Activated B cell treated with CpG ODN at 0.5 μM for 24 hours (primary cell): Measurements from ENCODE around the gene ERC2. TPM values are rescaled to one million over a fixed set of nuclear protein-coding genes. Genes with fewer than 3 reads are reported as not detected.

Experiments used
- ATAC-seq: fragments of 200-7000 bp; cut with Tn5 transposase; one replicate; pipeline ENCODE4 v1.10.0; 2021; ENCODE audit warnings: low read depth, mild to moderate bottlenecking, moderate library complexity
- CTCF ChIA-PET: fragments of 350-600 bp; sonication (Branson Sonifier 250); formaldehyde crosslinking; loops from one replicate; lab custom pipeline; 2021; ENCODE audit warnings: antibody characterized with exemption; lab: Charles Lee
- POLR2A ChIA-PET: fragments of 350-600 bp; sonication (Branson Sonifier 250); formaldehyde crosslinking; loops from one replicate; lab custom pipeline; 2021; ENCODE audit warnings: antibody characterized with exemption; lab: Charles Lee
- DNase-seq: peaks from one replicate; pipeline ENCODE4 v3.0.0; 2022
- H3K27ac Mint-ChIP-seq: one replicate; pipeline ENCODE4 v1.8.0; 2020; ENCODE audit warnings: mixed read lengths
- H3K27me3 Mint-ChIP-seq: one replicate; pipeline ENCODE4 v1.8.0; 2021; ENCODE audit warnings: mixed read lengths
- H3K36me3 Mint-ChIP-seq: one replicate; pipeline ENCODE4 v1.8.0; 2021; ENCODE audit warnings: low read depth, mixed read lengths
- H3K4me1 Mint-ChIP-seq: one replicate; pipeline ENCODE4 v1.8.0; 2021; ENCODE audit warnings: mixed read lengths
- H3K4me3 Mint-ChIP-seq: one replicate; pipeline ENCODE4 v1.8.0; 2020; ENCODE audit warnings: mild to moderate bottlenecking, mixed read lengths
- H3K9me3 Mint-ChIP-seq: one replicate; pipeline ENCODE4 v1.8.0; 2020; ENCODE audit warnings: mixed read lengths
- CTCF ChIP-seq: fragments of 200-600 bp; IDR thresholded peaks from one replicate; pipeline ENCODE4 v1.8.0; 2022; ENCODE audit warnings: antibody characterized with exemption, mild to moderate bottlenecking
- intact Hi-C: fragments of 100-400 bp; cut with micrococcal nuclease; formaldehyde crosslinking; loops from one replicate; pipeline ENCODE4 v1.15.1; 2024
- total RNA-seq: library from RNA; stranded (reverse); gene quantifications from 2 replicates; pipeline ENCODE4 v1.2.3, GENCODE V29; 2022

ERC2 gene
- total RNA-seq, 1 donor from 2014 or later, result not detected

GRCh38 chr3:55968331-55968730 is 499.9 kb downstream of the ERC2 start:
- ATAC-seq (no peak), DNase-seq (no peak)
- H3K9me3 Mint-ChIP-seq, result no peaks in the 10 kb centered on the region
- no peak overlapping the region for H3K27ac Mint-ChIP-seq
- H3K27me3 Mint-ChIP-seq, result no peaks in the 10 kb centered on the region
- intact Hi-C loops, result no loop called here
- peaks cover 4% of the 10 kb centered on the region for H3K4me1 Mint-ChIP-seq
- POLR2A ChIA-PET, result no interaction called here
- no peaks in the 10 kb centered on the region for H3K36me3 Mint-ChIP-seq
- TF ChIP-seq CTCF, result no peak
- H3K4me3 Mint-ChIP-seq, result no peak overlapping the region
- CTCF ChIA-PET, result no interaction called here

GRCh38 chr3:55966566-55966965 is 501.7 kb downstream of the ERC2 start:
- Mint-ChIP-seq H3K36me3 (no peaks in the 10 kb centered on the region), H3K27ac (no peak overlapping the region), H3K4me1 (peaks cover 4% of the 10 kb centered on the region), H3K4me3 (no peak overlapping the region), H3K27me3 (no peaks in the 10 kb centered on the region), H3K9me3 (no peaks in the 10 kb centered on the region)
- ChIA-PET CTCF (no interaction called here), POLR2A (no interaction called here)
- ATAC-seq (no peak), DNase-seq (no peak)
- intact Hi-C loops, result no loop called here
- no peak for TF ChIP-seq CTCF

- no peak for TF ChIP-seq CTCF
- ChIA-PET POLR2A (no interaction called here), CTCF (no interaction called here)
- Mint-ChIP-seq H3K27ac (no peak overlapping the region), H3K4me1 (peaks cover 4% of the 10 kb centered on the region), H3K4me3 (no peak overlapping the region), H3K36me3 (no peaks in the 10 kb centered on the region), H3K9me3 (no peaks in the 10 kb centered on the region), H3K27me3 (no peaks in the 10 kb centered on the region)
- no peak for DNase-seq
- no peak for ATAC-seq
- intact Hi-C loops, result no loop called here
These were observed 502.5 kb downstream of the ERC2 start for GRCh38 chr3:55965776-55966175.

GRCh38 chr3:55964491-55964985 is 503.7 kb downstream of the ERC2 start:
- no peaks in the 10 kb centered on the region for H3K9me3 Mint-ChIP-seq
- no peaks in the 10 kb centered on the region for H3K27me3 Mint-ChIP-seq
- CTCF ChIA-PET, result no interaction called here
- H3K4me1 Mint-ChIP-seq, result peaks cover 4% of the 10 kb centered on the region
- ATAC-seq (no peak), DNase-seq (no peak)
- POLR2A ChIA-PET, result no interaction called here
- no peak overlapping the region for H3K27ac Mint-ChIP-seq
- intact Hi-C loops, result no loop called here
- H3K36me3 Mint-ChIP-seq, result no peaks in the 10 kb centered on the region
- no peak for TF ChIP-seq CTCF
- no peak overlapping the region for H3K4me3 Mint-ChIP-seq

- DNase-seq (no peak), ATAC-seq (no peak)
- Mint-ChIP-seq H3K36me3 (no peaks in the 10 kb centered on the region), H3K4me1 (peaks cover 4% of the 10 kb centered on the region), H3K27me3 (no peaks in the 10 kb centered on the region), H3K9me3 (no peaks in the 10 kb centered on the region), H3K4me3 (no peak overlapping the region), H3K27ac (no peak overlapping the region)
- intact Hi-C loops, result no loop called here
- TF ChIP-seq CTCF, result no peak
- POLR2A ChIA-PET, result no interaction called here
- CTCF ChIA-PET, result no interaction called here
These were observed 504.7 kb downstream of the ERC2 start for GRCh38 chr3:55963601-55964000.
